Germinal center (tissue), 1 donor: Measurements from ENCODE around the gene CCDC141.

Experiments
- DNase-seq: peaks from one replicate; pipeline ENCODE4 v3.0.0; 2012; ENCODE audit warnings: mixed read lengths, low spot score

The CCDC141 gene

GRCh38 chr2:178962805-178963433 is 87.0 kb downstream of the CCDC141 start:
- no peak for DNase-seq

DNA sequence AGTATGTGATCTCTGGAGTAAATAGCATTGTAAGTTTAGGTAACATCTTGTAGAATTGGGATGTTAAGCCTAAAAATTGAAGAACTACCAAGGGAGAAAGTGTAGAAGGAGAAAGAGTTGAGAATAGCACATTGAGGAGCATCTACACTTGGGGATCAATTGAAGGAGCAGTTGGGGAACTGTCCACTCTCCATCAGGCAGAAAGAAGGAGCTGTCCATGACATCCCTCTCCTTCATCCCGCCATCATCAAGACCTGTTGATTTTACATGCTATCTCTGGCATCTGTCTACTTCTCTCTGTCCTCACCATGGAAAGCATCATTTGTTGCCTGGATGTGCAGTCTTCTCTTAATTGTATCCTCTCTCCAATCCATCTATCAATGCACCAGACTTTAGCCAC is 87.8 kb downstream of the CCDC141 start:
- DNase-seq, result no peak

GRCh38 chr2:178954049-178954448 is 95.9 kb downstream of the CCDC141 start:
- no peak for DNase-seq

DNA sequence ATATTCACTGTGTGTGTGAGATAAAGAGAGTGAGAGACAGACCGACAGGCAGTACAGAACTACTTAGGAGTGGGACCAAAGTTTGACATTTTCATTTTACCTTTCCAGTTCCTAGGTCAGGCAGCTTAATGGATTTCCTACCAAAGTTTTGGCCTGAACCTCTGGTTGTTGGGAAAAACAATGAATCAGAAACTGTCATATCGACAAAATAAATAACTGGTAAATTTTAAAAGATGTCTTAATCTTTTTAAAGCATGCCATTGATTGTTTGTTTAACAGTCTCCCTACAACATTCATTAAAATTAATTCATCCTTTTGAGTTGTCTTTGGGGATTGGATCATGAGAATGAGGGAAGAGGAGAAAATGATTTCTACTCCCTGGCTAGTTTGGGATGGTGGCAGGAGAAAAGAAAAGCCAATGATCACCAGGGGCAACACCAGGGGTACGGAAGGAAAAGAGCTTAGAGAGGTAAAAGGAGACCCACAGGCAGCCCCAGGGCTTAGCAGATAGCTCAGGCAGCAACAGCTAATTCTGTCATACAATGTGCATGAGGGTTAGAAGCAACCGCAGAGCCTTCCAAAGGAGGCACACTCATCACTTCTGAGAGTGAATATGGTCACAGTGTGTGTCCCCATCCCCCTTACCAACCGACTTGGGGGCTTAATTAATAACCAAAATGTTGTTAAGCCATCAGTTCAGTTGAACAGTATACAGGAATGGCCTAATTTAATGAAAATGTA is 98.5 kb downstream of the CCDC141 start:
- DNase-seq, result no peak

- no peak for DNase-seq
Measured at GRCh38 chr2:178949584-178949983, 100.4 kb downstream of the CCDC141 start.

DNA sequence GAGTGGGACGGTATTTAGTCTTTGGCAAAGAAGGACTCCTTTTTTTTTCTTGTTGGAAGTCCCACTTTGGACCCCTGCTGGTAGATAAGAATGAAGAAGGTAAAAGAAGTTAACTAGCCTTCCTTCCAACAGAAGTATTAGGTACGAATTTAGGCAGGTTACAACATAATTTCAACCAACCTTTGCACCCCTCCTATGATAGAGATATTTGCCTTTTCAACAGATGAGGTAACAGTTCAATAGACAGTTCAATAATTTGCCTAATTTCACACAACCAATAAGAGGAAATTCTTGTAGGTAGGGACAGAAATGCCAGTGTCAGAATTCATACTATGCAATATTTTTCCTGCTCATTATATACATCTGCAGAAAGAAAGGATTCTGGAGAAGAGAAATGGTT is 100.8 kb downstream of the CCDC141 start:
- DNase-seq, result no peak

DNA sequence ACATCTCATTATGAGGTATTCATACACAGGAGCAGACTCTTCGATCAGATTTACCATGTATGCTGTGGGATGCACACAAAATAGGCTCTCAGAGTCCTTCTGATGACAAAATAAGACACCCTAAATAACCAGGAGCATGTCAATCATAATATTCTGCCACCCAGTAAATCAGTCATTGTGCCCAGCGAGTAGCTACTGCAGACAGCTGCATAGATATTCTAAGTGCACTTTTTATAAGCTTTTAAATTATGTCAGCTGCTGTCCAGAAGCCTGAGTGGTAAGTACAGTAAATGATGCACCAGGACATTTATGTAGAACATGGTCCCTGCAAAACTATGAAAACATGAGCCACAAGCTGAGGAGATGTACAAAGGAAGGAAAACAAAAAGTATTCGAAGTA is 102.9 kb downstream of the CCDC141 start:
- no peak for DNase-seq

- no peak for DNase-seq
Measured at GRCh38 chr2:178946494-178946893, 103.4 kb downstream of the CCDC141 start.

DNA sequence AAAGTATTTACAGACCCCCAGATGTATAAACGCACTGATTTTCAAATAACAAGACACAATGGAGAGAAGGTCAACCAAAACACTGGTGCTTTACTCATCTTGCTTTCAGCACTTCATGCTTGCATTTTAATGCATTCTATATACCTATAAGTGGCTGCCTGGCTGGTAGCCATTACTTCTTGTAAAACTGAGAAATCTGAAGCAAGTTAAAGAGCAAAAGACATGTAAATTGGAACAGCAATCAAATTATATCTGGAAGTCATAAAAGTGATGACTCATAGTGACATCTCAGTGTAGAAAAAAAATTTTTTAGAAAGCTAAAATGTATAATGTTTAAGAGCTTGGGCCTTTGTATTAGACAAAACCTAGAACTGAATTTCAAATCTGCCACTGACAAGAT is 106.2 kb downstream of the CCDC141 start:
- no peak for DNase-seq

GRCh38 chr2:178934571-178934970 is 115.4 kb downstream of the CCDC141 start:
- no peak for DNase-seq

DNA sequence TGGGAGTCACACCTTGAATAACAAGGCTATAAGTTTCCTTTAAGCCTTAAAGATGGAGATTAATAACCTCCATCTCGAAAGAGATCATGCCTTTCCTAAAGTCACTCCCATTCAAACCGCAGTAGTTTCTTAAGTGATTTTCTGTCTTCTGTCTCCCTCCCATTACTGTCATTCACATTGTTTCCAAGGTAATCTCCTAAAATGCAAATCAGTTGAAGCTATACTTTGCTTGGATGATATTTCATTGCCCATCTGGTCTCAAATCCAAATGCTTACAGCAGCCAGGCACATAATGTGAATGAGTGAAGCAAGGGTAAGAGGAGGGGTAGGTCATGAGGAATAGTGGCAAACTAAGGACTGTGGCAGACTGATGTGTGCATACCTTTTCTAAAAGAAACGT is 116.4 kb downstream of the CCDC141 start:
- DNase-seq, result no peak

DNA sequence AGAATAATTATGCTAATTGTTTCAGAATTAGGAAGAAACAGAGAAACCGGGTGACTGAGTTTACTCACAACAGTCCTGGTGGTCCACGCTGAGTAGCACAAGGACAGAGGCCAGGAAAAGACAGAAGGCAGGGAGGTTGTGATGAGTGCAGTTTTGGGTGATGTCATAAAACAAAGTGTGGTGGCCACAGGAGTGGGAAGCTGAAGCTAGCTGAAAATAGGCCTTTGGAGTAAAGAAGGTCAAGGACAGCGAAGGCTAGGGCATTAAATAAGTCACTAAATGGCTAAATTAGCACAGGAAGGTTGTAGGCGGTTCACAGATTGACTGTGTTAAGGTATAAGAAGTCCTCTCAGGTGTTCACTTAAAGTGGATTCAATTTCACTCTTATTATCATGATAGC is 121.9 kb downstream of the CCDC141 start:
- no peak for DNase-seq

DNA sequence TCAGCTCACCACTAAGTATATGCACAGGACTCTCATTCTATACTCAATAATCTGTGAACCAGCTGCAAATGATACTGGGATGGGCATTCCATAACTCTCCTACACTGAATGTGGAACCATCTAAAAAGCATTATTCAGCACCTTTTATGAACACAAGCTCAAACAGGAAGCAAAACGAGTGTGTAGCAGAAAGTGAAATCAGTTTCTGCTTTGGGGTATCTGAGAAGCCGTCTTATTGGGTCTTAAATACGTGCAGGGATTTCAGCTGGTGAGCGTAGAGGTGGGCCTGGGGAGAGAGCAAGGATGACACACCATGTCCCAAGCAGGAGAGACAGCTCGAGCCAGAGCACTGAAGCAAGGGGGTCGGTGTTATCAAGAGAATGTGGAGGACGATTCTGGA is 122.8 kb downstream of the CCDC141 start:
- DNase-seq, result no peak

- no peak for DNase-seq
Measured at GRCh38 chr2:178924817-178925216, 125.1 kb downstream of the CCDC141 start.

GRCh38 chr2:178923546-178923945 is 126.4 kb downstream of the CCDC141 start:
- no peak for DNase-seq

- DNase-seq, result no peak
Measured at GRCh38 chr2:178920916-178921513, 128.9 kb downstream of the CCDC141 start.

DNA sequence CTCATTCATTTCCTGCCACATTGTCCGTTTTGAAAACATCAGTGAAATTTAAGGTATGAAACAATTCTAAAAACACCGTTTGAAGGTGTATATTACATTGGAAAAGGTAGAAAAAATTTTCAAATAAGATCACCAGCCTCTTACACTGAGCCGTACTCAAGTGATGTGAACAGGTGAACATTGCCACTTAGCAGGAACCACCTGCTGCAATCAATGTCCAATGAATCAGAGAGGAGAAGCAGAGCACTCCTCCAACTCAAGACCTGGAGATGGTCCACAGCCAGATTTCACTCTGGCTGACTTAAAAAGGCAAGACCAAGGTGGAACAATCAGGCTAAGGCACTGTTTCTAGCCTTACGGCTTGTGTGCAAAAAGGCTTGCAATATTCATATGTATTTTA is 132.4 kb downstream of the CCDC141 start:
- DNase-seq, result no peak

DNA sequence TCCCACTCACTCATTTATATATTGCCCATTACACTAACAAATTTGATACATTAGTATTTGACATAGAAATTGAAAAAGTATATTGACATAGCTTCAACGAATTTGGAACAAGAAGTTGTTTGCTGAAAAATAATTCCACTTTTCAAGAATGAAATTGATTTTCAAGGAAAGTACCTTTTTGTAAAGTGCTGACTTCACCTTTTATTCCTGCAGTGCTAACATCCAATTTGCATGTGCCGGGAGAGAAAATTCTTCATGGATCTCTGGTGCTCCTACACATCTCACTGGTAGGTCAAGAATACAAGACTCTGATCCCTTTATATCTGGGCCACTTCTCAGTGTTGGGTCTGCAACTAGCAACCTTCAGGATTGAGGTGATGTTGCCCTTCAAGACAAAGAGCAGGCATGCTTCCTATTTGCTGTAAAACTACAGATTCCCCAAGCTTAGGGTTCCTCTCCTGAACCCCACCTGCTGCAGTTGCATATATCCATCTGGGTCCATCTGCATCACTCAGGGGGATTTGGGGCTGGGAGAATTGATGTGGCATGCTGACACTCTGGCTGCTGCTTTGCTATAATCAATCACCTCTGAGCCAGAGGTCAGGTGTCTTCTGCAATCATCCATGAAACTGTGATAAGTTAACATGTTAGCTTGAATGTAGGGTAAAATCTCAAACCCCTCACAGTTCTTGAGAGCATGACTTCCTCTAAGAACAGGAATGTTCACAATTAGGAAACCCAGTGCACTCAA is 134.3 kb downstream of the CCDC141 start:
- no peak for DNase-seq

DNA sequence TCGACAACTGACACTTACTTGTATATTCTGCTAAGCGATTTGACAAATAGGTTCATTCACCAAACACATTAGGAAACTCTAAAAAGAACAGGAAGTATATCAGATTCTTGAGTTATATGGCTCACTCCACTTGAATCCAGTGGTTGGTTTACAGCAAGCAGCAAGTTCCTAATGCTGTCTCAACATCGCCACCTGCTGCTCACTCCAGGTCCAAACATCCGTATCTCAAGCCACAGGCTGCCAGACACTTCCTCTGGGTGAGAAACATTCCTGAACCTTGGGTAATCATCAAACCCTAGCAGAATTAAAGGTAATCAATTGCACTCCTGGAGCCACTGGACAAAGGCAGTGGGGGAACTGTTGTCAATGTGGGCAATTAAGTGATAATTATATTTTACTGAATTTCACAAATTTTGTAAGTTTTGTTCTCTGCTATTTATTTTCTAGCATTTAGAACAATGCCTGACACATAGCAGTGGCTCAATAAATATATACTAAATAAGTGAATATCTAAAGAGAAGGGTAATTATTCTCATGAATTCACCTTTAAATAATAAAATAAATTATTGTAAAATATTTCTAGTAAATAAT is 135.6 kb downstream of the CCDC141 start:
- peak; percentile 59 for DNase-seq

GRCh38 chr2:178913049-178913441 is 136.9 kb downstream of the CCDC141 start:
- no peak for DNase-seq

- DNase-seq, result no peak
Measured at GRCh38 chr2:178912416-178913048, 137.4 kb downstream of the CCDC141 start.

- DNase-seq, result no peak
Measured at GRCh38 chr2:178911039-178911438, 138.9 kb downstream of the CCDC141 start.
